Measurements from ENCODE around the gene NPPA.
"Not testable (repeated sequence)": the region's sequence is repeated elsewhere in the genome, so short reads cannot be mapped to it uniquely, and the experiment has no call there.

NPPA gene

GRCh38 chr1:11813021-11813420 is 34.6 kb downstream of the NPPA start:
- DNase-seq: no peak

DNA sequence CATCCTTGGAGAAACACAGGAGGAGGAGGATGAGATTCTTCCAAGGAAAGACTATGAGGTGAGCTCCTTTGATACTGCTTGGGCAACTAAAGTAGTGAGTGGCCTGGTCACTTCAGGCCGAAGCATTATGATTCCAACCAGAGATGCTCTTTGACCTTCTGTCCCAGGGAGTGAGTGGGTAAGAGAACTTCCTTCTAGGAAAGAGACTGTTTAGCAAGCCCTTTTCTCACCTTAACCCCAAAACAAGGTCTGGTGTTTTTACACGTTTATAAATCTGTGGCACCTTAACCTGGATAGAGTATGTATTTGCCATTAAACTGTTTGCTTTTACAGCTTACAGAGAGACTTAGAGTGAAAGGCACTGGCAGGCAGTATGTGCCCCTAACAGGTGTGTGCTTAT is 40.5 kb downstream of the NPPA start:
- DNase-seq: no peak

- DNase-seq: peak in 16 of 58 donors; percentile 14 to 86 (median 39)
Observed at GRCh38 chr1:11806307-11806936, 41.2 kb downstream of the NPPA start.

DNA sequence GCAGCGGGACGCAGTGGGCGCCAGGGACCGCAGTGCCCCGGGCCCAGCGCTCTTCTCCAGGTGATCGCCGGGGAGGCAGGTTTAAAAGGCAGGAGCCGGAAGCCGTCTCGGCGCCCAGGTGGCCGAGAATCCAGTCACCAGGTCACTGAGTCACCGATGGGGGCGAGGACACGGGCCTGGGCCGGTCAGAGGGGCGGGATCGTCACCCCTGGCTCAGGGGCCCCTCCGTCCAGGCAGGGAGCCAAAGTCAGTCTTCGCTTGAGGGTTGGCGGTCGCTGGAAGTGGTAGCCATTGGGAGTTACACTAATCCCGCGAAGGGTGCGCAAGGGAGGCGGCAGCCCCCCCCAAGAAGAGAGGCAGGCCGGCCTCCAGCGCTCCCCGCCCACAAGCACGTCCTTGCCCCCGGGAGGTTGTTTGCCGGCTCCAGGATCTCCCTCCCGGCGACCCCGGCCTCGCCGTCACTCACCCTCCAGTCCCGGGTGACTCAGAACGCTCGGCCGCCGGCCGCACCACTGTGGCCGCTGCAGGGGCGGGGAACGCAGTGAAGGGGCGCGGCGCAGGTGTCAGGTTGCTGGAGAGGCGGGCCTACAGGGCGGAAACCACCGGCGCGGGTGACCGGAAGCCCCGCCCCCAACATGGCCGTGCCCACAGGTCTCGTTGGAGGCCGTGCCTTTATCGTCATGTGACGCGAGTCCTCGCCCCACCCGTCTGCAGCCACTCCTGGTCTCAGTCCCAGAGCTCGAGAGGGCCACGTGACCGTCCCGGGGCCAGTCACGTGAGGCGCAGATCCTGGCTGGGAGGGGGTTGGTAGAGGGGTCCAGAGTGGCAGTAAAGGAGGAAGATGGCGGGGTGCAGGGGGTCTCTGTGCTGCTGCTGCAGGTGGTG is 41.9 kb downstream of the NPPA start, which contains the start of the genes CLCN6 and MTHFR:
CLCN6 (plus strand) TSS at position 770 of the 885 bp plus-strand sequence; CDS start at position 842, 72 bp downstream.
MTHFR (minus strand) TSS at position 543 of the 885 bp plus-strand sequence. CDS start 2,848 bp downstream, outside the sequence.
- peak; percentile 88 to 99 (median 98) for DNase-seq

GRCh38 chr1:11804666-11805421 is 42.7 kb downstream of the NPPA start:
- DNase-seq: peak in 5 of 58 donors; percentile 11 to 24 (median 17)

GRCh38 chr1:11803924-11804665 is 43.5 kb downstream of the NPPA start:
- DNase-seq: not testable (repeated sequence)

GRCh38 chr1:11802973-11803885 is 44.4 kb downstream of the NPPA start:
- peak in 47 of 58 donors; percentile 17 to 77 (median 50) for DNase-seq

DNA sequence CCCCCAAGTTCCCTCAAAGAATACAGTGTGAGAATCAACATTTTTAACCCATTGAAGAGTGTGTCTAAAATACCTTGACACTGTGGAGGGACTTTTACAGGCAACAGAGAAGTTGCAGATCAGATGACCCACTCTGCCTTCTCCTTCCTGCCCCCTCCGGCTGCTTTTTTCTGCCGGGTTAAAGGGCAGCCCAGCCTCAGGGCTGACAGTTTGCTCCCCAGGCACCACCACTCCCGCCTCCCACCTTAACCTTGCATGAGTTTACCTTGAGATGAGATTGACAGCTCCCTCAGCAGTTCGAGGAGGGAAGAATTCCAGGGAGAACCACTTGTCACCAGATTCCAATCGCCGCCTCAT is 45.0 kb downstream of the NPPA start:
- DNase-seq: peak in 1 of 58 donors; percentile 26

- DNase-seq: no peak
Observed at GRCh38 chr1:11800756-11801433, 46.7 kb downstream of the NPPA start.

DNA sequence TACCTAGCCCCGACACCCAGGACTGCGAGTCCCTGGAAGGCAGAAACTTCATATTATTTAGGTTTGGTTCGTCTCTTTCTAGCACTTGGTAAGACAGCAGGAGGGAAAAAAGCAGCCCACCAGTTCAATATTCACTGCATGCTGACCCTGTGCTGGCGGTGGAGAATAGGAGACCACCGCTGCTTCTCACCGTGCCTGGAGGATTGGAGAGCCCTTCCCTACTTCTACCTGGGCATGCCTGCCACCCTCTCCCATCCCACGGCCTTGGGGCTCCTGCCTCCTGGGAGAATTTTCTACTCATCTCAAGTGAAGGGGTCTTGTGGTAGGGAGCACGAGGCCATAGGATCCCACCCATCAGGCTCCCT is 47.2 kb downstream of the NPPA start:
- DNase-seq: no peak

DNA sequence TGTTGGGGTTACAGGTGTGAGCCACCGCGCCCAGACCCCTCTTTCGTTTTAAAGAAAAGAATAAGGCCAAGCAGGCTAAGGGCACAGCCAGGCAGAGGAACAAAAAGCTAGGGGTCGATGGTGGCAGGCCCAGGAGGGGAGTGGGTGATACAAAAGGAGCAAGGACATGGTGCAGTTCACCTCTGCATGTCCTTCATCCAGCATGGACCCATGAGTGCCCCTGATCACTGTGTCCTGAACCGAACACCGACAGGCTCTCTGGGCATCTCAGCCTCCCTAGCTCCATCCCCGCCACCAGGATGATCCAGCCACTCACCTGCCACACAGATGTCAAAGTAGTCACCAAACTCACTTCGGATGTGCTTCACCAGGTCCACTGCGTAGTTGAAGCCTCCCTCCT is 47.7 kb downstream of the NPPA start:
- no peak for DNase-seq

- no peak for DNase-seq
Observed at GRCh38 chr1:11799099-11799498, 48.5 kb downstream of the NPPA start.

- DNase-seq: no peak
Observed at GRCh38 chr1:11797525-11798216, 49.9 kb downstream of the NPPA start.

- DNase-seq: no peak
Observed at GRCh38 chr1:11796036-11796828, 51.4 kb downstream of the NPPA start.

Data from anterior cingulate cortex (tissue), 58 donors.